Activated B cell treated with CpG ODN at 0.5 μM for 24 hours (primary cell): ENCODE data around the gene PNMA1. TPM values are rescaled to one million over a fixed set of nuclear protein-coding genes. Genes with fewer than 3 reads are reported as not detected.

Experiments used
- ATAC-seq: fragments of 200-7000 bp; cut with Tn5 transposase; one replicate; pipeline ENCODE4 v1.10.0; 2021; ENCODE audit warnings: low read depth, mild to moderate bottlenecking, moderate library complexity
- CTCF ChIA-PET: fragments of 350-600 bp; sonication (Branson Sonifier 250); formaldehyde crosslinking; loops from one replicate; lab custom pipeline; 2021; ENCODE audit warnings: antibody characterized with exemption; lab: Charles Lee
- POLR2A ChIA-PET: fragments of 350-600 bp; sonication (Branson Sonifier 250); formaldehyde crosslinking; loops from one replicate; lab custom pipeline; 2021; ENCODE audit warnings: antibody characterized with exemption; lab: Charles Lee
- DNase-seq: peaks from one replicate; pipeline ENCODE4 v3.0.0; 2022
- H3K27ac Mint-ChIP-seq: one replicate; pipeline ENCODE4 v1.8.0; 2020; ENCODE audit warnings: mixed read lengths
- H3K27me3 Mint-ChIP-seq: one replicate; pipeline ENCODE4 v1.8.0; 2021; ENCODE audit warnings: mixed read lengths
- H3K36me3 Mint-ChIP-seq: one replicate; pipeline ENCODE4 v1.8.0; 2021; ENCODE audit warnings: low read depth, mixed read lengths
- H3K4me1 Mint-ChIP-seq: one replicate; pipeline ENCODE4 v1.8.0; 2021; ENCODE audit warnings: mixed read lengths
- H3K4me3 Mint-ChIP-seq: one replicate; pipeline ENCODE4 v1.8.0; 2020; ENCODE audit warnings: mild to moderate bottlenecking, mixed read lengths
- H3K9me3 Mint-ChIP-seq: one replicate; pipeline ENCODE4 v1.8.0; 2020; ENCODE audit warnings: mixed read lengths
- CTCF ChIP-seq: fragments of 200-600 bp; IDR thresholded peaks from one replicate; pipeline ENCODE4 v1.8.0; 2022; ENCODE audit warnings: antibody characterized with exemption, mild to moderate bottlenecking
- intact Hi-C: fragments of 100-400 bp; cut with micrococcal nuclease; formaldehyde crosslinking; loops from one replicate; pipeline ENCODE4 v1.15.1; 2024
- total RNA-seq: library from RNA; stranded (reverse); gene quantifications from 2 replicates; pipeline ENCODE4 v1.2.3, GENCODE V29; 2022

Gene PNMA1
- total RNA-seq, 1 donor from 2014 or later = 22.2 TPM

- Mint-ChIP-seq H3K9me3 (no peaks in the 10 kb centered on the region), H3K36me3 (peaks cover 6% of the 10 kb centered on the region), H3K27me3 (no peaks in the 10 kb centered on the region), H3K4me1 (peaks cover 99% of the 10 kb centered on the region), H3K4me3 (peak overlapping the region; percentile 44), H3K27ac (peak overlapping the region; percentile 91)
- CTCF ChIA-PET = interaction anchor here (1.2 to 9.2 kb wide), 6 partner anchors 8 to 80 kb away, joined by 3 to 78 read pairs (median 4); no protein-coding TSS in a partner anchor
- intact Hi-C loops = no loop called here
- POLR2A ChIA-PET = interaction anchor here (1.0 to 10.3 kb wide), 3 partner anchors 8 to 39 kb away, joined by 7 to 183 read pairs (median 44); a partner anchor contains a TSS
- no peak for TF ChIP-seq CTCF
- peak; percentile 11 for ATAC-seq
- DNase-seq = no peak
Measured at GRCh38 chr14:73746520-73747378, 32.6 kb upstream of the PNMA1 start.

GRCh38 chr14:73745571-73746519 lies 31.7 kb upstream of the PNMA1 start:
- intact Hi-C loops = no loop called here
- Mint-ChIP-seq H3K27ac (peak overlapping the region; percentile 91), H3K9me3 (no peaks in the 10 kb centered on the region), H3K4me3 (no peak overlapping the region), H3K4me1 (peaks cover 99% of the 10 kb centered on the region), H3K36me3 (peaks cover 6% of the 10 kb centered on the region), H3K27me3 (no peaks in the 10 kb centered on the region)
- DNase-seq (no peak), ATAC-seq (no peak)
- CTCF ChIA-PET = interaction anchor here (0.7 to 9.2 kb wide), 6 partner anchors 9 to 81 kb away, joined by 3 to 78 read pairs (median 4); no protein-coding TSS in a partner anchor
- POLR2A ChIA-PET = interaction anchor here (0.6 to 10.3 kb wide), 5 partner anchors 9 to 1478 kb away, joined by 3 to 183 read pairs (median 38); a partner anchor contains a TSS
- TF ChIP-seq CTCF = no peak

- POLR2A ChIA-PET = interaction anchor here (6.4 to 10.3 kb wide), 3 partner anchors 10 to 41 kb away, joined by 38 to 183 read pairs (median 44); a partner anchor contains a TSS
- CTCF ChIA-PET = interaction anchor here (0.7 to 9.2 kb wide), 5 partner anchors 10 to 141 kb away, joined by 3 to 78 read pairs (median 5); no protein-coding TSS in a partner anchor
- Mint-ChIP-seq H3K27me3 (no peaks in the 10 kb centered on the region), H3K9me3 (no peaks in the 10 kb centered on the region), H3K4me1 (peaks cover 99% of the 10 kb centered on the region), H3K27ac (peak overlapping the region; percentile 91), H3K4me3 (peak overlapping the region; percentile 53), H3K36me3 (peaks cover 5% of the 10 kb centered on the region)
- no peak for ATAC-seq
- intact Hi-C loops = no loop called here
- TF ChIP-seq CTCF = no peak
- no peak for DNase-seq
Measured at GRCh38 chr14:73744874-73745529, 30.8 kb upstream of the PNMA1 start.

GRCh38 chr14:73744175-73744867 lies 30.1 kb upstream of the PNMA1 start:
- intact Hi-C loops = no loop called here
- Mint-ChIP-seq H3K4me1 (peaks cover 95% of the 10 kb centered on the region), H3K9me3 (no peaks in the 10 kb centered on the region), H3K36me3 (peaks cover 10% of the 10 kb centered on the region), H3K27ac (peak overlapping the region; percentile 91), H3K27me3 (no peaks in the 10 kb centered on the region), H3K4me3 (peak overlapping the region; percentile 74)
- ChIA-PET CTCF (interaction anchor here (1.0 to 9.2 kb wide), 3 partner anchors 14 to 142 kb away, joined by 3 to 78 read pairs (median 30); no protein-coding TSS in a partner anchor), POLR2A (interaction anchor here (0.5 to 10.3 kb wide), 5 partner anchors 11 to 42 kb away, joined by 4 to 183 read pairs (median 38); a partner anchor contains a TSS)
- no peak for DNase-seq
- no peak for ATAC-seq
- TF ChIP-seq CTCF = no peak
